Measurements from ENCODE around the gene DRG2.

DNA sequence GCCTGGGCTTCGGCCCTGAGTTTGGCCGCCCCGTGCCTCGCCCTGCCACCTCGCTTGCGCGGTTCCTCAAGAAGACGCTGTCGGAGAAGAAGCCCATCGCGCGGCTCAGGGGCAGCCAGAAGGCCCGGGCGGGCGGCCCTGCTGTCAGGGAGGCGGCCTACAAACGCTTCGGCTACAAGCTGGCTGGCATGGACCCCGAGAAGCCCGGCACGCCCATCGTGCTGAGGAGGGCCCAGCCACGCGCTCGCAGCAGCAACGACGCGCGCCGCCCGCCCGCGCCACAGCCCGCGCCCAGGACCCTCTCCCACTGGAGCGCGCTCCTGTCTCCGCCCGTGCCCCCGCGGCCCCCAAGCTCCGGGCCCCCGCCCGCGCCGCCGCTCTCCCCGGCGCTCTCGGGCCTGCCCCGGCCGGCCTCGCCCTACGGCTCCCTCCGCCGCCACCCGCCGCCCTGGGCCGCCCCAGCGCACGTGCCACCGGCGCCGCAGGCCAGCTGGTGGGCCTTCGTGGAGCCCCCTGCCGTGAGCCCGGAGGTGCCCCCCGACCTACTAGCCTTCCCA, 32.8 kb downstream of the DRG2 start:
- TF ChIP-seq POLR2A (IDR thresholded peaks at IDR 0.05; ENCODE audit: low read length), result no peak
- TF ChIP-seq GATA1 (IDR thresholded peaks at IDR 0.05; ENCODE audit: low read depth, low read length), result no peak

All from erythroblast (primary cell).